Hematopoietic multipotent progenitor cell treated with erythropoietin and hydrocortisone succinate and interleukin-3 and kit ligand, for 6 days (in vitro differentiated cells): Measurements from ENCODE around the gene ANXA11.

Experiments used
- DNase-seq: peaks from one replicate; pipeline ENCODE4 v3.0.0-alpha.2; 2015

Gene ANXA11

DNA sequence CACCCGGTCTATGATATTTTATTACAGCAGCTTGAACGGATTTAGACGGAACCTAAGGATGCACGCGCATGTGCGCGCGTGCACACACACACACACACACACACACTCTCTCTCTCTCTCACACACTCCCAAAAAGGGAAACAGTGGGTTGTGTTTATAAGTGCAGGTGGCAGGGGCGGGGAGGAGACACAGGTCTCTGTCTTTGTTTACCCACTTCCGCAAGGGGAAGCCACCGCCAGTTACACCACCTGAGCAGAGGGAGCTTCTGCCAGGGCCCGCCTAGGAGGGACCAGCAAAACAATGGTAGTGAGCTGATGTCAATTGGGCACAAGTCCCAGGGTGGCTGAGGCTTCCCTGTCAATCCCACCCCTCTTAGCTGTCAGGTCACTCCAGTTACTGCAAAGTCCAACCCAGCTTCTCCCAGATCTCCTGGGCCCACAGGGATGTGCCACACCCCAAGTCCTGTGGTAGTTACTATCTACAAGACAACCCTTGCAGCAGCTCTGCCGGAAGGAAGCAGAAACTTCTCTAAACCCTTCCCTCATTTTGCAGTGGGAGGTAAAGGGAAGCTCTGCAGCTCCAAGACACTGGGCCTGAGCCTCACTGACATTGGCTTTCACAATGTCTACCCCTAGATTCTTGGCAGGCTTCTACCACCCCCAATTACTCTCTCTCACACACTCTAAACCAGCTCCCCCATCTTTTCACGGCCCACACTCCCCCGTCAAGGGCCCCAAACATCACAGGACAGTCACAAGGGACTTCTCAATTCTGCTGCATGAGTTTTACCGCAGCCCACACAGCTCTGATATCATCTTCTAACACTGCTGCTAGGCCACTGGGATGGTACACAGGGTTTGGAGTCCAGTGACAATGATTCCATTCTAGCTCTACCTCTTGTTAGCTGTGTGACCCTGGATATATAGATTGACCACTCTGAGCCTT lies 17.6 kb downstream of the ANXA11 start:
- peak; percentile 77 for DNase-seq

DNA sequence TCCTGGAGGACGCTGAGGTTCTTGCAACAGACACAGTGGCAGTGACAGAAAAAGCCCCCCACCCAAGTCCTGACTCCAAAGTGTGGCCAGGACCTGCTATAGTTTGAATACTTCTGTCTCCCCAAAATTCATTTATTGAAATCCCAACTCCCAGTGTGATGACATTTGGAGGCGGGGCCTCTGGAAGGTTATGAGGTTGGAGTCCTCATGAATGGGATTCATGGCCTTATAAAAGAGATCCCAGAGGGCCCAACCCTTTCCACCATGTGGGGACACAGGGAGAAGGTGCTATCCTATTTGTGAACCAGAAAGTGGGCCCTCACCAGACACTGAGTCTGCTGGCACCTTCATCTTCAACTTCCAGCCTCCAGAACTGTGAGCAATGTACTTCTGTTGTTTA lies 18.3 kb downstream of the ANXA11 start:
- DNase-seq: no peak

DNA sequence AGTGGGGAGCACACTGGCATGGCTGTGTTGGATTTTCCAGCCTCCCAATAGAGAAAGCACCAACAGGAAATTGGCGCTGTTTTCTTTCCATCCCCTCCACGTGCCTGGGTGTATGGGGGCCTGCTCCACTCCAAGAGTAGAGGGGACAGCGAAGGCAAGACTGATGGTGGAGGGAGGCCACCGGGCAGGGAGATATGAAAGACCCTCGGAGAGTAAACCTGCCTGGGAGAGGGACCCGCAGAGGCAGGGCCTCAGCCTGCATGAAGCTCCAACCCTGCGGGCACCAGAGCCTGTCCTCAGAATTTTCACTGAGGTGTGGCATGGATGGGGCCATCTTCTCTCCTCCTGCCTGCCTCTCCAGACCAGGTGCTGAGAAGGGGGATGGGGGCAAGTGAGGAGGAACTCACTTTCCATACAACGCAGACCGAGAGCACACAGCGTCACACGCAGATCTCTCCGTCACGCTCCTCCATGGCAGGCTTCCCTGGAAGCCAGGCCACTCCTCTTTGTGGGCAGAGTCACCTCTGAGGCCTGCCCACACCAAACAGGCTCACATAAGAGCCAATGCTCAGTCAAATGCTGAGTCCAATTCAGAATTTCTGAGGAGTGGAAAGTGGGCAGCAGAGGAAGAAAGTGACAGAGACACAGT lies 18.8 kb downstream of the ANXA11 start:
- no peak for DNase-seq

DNA sequence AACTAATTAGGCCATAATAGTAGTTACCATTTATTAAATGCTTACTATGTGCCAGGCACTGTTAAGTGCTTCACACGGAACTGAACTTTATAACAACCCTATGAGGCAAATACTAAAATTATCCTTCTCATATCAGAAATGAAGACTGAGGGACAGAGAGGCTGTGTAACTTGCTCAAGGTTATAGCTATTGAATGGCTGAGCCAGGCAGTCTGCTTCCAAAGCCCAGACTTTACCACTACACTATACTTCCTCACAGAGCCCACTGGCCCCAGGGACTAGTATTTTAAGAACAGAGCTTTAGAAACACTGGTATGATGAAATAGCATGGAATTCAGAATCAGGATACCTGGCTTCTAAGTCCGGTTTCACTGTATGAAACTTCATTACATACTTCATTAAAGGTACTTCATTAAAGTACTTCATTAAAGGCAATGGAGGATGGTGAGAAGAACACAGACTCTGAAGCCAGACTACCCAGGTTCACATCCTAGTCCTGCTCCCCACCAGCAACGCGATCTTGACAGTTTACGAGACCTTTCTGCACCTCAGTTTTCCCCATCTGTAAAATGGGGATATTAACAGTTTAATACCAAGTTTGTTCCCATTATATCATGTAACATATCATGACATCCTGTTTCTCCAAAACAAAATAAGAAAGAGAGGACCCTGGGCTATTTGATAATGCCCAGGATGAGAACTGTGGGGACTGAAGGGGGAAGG lies 19.6 kb downstream of the ANXA11 start:
- DNase-seq: no peak

DNA sequence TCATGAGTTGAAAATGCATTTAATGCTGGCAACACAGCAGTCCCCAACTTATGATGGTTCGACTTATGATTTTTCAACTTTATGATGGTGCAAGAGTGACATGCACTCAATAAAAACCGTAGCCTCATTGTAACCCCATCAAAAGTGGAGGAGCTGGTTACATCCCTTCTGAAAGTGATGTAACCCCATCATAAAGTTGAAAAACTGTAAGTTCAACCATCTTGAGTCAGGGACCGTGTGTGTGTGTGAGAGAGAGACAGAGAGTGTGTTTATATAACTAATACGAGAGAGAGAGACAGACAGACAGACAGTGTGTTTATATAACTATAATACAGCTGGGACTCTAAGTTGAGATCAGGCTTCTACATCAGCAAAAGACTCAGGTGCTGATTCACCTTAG lies 21.0 kb downstream of the ANXA11 start:
- no peak for DNase-seq

DNA sequence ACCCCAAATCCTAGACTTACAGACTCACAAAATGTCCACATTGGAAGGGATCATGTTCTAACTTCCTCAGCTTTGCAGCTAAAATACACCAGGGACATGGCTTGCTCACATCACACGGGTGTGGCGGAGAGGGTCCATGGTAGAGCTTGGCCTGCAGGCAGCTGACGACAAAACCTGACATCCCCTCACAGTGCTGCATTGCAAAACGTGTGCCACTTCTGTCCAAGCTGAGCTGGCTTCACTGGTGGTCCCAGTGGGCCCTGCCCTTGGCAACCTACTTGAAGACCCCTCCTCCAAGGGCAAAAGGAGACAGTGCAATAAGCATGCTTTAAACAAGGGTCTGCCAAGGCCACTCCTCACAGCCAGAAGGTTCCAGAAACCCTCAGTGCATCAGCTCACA lies 21.9 kb downstream of the ANXA11 start:
- DNase-seq: no peak

DNA sequence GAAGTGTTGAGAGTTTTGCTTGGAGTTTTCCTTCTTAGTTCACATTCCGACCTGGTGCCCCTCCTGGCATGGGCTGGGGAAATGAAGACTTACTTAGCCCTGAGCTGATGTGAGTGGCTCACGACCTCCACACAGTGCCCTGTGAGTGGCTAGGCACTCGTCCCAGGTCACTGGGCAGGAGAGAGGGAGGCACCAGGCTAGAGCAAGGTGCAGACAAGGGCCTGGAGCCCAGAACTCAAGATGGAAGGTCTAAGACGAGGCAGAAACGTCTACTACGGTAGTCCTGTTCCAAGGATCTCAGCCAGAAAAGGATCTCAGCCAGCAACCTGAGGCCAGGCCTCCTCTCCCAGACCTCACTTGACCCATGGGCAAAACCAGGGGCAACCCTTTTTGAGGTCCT lies 22.4 kb downstream of the ANXA11 start:
- DNase-seq: no peak

DNA sequence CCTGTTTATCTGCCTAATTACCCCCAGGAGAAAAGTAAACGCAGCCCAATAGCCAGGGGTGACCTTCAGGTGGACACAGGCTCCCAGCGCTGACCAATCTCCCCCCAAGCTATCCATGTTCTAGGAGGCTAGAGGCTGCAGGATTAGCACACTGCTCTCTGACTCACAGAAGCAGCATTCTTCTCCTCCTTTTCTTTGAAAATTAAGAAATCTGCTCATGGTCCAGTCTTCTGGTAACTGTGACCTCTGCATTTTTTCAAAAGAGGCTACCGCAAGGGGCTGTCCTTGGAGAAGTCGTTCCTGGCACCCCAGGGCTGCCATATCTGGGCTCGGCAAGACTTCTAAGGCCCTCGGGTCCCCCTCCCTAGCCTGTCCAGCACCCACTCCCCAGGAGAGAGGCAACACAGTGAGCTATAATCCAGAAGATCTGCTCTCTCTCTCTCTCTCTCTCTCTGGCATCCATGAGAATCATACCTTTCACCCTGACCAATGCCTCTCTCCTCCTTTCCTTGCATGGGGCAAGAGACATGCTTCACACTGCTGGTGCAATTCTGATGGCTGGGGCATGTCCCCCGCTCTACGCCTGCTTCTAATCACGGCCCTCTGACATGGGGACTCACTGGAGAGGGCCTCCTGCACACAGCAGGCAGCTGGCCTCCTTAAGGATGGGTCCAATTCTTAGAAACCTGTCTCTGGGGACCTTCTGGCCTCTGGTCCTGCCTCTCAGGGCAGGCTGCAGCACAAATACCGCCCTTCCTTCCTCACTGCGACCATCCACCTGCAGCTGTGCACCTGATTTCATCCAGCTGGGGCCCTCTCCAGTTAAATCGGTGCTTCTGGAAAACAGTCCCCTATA lies 27.3 kb downstream of the ANXA11 start:
- DNase-seq: no peak

DNA sequence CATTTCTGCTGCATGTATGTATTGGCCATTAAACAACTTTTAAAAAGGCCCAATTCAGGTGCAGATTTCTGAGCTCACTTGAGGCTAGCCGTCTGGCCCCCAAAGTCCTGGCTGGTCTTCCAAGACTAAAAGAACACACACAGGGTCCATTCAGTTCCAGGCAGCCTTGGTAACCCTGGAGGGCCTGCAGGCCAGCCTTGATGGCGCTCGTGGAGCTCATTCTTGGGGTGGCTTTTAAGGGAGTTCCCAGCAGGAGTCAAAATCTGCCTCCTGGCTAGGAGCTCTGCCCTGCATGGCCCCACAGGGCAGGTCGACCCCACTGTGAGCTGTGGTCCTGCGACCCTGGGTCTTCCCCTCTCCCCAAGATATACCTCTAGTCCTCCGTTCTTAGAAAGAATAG lies 28.8 kb downstream of the ANXA11 start:
- DNase-seq: no peak

DNA sequence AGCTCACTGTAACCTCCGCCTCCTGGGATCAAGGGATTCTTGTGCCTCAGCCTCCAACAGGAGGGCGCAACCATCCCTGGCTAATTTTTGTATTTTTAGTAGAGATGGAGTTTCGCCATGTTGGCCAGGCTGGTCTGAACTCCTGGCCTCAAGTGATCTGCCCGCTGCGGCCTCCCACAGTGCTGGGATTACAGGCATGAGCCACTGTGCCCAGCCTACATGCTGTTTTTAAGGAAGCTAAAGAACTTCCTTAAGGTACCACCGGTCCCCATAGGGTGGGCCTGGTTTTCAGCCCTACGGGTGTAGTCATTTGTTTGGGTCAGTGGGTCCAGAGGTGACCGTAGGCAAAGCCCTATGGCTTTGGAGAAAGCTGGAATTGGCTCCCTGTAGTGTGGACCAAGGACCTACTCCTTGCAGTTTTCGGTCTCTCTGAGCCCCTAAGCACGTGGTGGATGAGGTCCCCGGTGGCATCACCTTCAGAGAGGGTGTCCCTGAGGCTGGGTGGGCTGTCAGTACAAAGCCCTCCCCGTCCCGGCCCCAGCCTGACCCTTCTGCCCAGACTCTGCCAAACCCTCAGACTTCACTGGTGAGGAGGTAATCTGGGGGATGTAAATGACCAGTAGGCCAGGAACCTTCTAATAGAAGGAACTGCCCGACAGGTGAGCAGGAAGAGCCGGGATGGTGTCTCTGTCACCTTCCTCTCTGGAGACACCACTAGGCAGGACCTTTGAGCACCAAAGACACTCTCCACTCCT lies 30.5 kb downstream of the ANXA11 start:
- DNase-seq: no peak

DNA sequence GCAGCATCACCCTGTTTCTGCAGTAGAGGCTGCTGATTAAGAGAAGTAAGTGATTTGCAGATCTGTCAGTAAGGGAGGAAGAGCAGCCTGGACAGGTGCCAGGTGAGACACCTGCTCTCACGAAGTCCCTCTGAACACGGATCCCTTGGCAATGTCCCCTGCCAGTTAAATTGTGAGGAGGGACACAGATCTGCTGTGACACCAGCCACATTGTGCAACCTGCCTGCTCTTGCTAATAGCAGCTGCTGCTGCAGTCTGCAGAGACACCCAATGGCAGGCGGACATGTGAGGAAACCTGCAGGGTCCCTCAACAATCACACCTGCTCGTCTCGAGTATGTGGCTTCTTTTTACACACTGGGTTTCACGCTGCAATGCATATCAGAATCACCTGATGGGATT lies 31.9 kb downstream of the ANXA11 start:
- no peak for DNase-seq

DNA sequence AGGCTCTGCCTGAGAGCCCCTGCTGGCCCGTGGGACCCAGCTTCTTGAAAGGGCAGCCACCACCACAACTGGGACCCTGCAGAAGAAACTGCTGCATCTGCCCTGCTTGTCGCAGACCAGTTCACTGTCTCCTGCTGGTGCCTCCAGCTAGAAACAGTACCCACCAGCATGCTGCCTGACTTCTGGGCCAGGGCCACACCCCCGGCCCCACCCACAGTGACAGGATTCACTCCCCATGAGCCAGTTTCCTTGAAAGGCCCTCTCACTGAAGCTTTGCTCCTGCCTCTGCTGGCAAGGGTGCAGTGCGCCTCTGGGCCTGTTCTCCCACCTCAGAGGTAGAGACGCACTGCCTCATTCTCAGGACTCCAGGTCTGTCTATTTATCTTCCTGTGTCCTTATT lies 32.4 kb downstream of the ANXA11 start:
- DNase-seq: peak; percentile 38

DNA sequence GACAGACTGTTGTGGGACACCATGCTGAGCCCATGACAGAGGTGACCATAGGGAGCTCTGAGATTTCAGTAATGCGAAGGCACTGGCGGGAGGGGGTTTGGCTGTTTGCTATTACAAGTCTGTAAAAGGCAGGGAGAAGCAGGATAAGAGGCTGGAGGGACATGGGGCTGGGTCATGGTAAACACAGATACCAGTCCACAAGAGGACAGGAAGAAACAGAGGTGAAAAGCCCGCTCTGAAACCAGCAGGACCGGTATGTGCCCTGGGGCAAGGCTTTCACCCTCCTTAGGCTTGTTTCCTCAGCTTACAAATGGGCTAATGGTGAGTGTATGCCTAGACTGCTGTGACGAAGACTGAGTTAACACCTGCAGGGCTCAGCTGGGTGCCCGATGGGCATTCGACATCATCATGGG lies 34.1 kb downstream of the ANXA11 start:
- no peak for DNase-seq

DNA sequence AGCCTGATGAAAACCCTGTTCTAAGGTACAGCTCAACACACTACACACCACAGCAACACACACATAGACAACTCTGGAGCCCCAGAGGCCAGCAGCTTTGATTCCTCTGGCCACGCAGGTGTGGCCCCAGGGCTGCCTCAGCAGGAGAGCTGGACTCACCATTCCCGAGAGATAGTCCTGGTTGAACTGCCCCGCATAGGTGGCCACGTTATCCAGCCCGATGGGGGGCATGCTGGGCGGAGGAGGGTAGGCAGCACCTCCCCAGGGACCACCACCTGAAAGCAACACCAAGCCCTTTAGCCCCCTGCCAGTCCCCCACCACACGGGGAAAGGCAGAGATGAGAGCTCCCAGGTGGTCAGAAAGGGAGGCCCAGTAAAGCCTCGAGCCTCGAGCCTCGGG lies 34.7 kb downstream of the ANXA11 start:
- DNase-seq: no peak

DNA sequence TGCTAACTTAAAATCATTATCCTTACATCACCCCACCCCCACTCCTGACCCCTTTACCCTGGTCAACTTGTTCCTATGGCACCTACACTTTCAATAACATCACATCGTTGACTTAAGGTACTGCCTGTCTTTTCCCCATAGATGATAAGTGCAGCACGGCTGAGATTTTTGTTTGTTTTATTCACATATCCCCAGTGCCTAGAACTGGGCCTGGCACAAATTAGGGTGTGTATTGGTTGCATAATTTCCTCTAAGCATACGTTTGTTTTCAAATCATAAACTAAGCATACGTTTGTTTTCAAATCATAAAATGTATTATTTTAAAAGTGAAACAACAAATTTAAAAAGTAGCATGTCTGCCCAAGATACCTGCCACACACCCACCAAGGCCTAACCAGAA lies 35.3 kb downstream of the ANXA11 start:
- DNase-seq: no peak

DNA sequence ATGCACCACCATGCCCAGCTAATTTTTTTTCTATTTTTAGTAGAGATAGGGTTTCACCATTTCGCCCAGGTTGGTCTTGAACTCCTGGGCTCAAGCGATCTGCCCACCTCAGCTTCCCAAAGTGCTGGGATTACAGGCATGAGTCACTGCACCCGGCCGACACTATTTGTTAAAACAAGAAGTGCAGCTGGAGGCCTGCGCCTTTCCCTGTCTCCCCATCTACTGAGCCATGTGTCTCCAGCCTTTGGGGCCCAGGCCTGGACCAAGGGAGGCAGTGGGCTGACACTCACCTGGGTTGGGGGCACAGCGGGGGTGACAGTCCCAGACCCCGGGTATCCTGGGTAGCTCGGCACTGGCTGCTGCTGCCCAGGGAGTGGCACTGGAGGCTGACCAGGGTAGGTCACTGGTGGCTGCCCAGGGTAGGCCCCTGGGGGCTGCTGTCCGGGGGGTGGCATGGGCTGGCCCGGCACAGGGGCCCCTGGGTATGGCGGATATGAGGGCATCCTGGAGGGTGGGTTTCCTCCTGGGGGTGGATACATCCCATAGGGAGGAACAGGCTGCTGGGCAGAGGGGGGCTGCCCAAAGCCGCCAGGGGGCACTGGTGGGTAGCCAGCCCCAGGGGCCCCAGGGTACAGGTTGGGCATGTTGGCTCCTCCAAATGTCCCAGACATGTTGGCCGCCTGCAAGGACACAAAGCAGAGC lies 36.5 kb downstream of the ANXA11 start:
- no peak for DNase-seq

DNA sequence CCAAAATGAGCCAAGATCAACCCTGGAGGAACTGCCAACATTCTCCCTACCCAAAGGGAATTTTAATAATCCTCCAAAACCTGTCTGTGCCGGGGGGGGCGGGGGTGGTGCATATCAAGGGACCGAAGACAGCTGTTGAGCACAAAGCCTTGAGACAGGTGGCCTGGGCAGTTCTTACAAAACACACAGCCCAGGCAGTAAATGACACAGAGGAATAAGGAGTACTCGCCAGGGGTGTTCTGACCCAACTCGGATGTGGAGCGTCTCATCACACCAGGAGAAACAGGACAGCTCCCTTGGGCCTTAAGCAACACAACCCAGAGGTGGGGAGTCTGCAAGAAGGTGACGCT lies 37.2 kb downstream of the ANXA11 start:
- DNase-seq: no peak

DNA sequence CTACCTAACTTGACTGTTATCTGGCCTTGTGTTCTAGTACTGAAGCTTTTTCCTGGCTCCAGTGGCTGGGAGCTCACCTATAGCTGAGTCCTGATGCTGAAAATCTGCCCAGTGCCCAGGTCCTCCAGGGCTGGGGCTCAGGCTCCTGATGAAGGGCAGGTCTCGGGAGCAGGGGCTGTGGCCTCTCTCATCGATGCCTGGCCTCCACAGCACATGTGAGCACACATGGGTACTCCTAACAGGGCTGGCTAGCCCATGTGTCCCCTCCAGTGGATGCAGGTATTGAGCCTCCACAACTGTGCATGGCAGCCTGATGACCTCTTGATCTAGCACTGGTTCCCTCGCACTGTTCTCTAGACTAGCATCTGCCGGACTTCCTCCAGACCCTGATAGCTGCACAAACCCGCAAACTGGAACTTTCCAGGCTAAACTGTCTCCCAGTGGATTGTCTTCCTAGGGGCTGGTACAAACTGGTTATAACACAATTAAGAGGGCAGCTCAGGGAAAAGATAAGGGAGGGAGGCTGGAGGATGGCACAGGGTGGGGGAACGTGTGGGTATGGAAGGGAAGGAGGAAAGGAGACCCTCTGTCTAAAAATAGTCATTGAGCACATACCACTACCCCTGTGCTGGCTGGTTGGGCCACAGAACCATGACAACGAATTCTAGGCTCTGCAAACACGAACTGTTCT lies 37.7 kb downstream of the ANXA11 start:
- DNase-seq: no peak

DNA sequence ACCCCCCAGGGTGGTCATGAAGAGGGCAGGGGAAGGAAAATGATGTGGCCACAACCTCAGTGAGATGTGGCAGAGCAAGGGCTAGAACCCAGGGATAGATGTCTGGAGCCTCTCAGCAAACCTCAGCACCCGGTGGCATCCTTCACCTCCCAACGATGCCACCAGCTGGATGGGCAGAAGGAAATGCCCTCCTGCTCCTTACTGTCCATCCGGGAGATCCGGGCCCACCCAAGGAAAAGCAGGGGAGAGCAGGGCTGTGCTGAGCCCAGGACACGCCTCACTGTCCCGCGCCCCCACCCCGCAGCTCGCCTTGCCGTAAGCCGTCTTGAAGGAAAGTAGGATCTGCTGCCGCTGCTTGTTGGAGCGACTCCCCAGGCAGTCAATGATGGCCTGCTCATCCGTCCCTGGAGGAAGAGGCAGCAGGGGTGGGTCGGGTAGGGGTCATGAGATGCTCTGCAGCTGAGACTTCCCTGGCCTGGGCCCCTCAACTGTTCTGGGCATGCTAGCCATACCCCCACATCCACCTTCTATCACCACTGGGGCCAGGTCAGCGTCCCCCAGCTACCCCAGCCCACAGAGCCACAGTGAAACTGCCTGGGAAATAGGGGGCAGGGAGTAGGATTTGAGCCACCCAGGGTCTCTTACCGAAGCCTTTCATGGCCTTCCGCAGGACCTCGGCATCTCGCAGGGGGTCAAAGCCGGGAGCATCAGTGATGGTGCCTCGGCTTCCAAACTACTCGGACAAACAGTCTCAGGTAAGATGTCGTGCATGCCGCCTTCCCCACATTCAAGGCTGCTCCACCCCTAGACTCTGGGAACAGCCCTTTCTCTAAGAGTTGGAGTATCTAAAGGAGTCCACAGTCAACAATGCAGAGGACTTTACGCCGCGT lies 38.5 kb downstream of the ANXA11 start:
- no peak for DNase-seq

DNA sequence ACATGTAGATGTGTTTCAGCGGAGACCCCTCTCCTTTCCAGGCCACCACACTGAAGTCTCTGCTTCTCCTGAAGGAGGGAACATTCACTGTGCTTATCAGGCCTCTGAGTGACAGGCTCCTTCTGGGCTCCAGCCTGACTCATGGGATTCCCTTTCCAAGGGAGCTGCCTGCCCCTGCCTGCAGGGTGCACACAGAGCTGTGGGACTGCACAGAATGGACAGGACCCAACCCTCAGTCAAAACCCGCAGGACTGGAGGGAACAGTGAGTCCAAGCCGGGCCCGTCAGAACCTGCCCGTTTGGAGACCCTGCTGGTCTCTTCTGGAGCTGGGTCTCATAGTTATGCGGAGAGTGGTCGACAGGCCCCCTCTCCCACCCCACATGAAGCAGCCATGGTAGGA lies 40.2 kb downstream of the ANXA11 start:
- no peak for DNase-seq
